ENCODE data around the gene PLXNB2.
"Not testable (repeated sequence)": the region's sequence is repeated elsewhere in the genome, so short reads cannot be mapped to it uniquely, and the experiment has no call there.

The PLXNB2 gene

GRCh38 chr22:50278461-50278860, 29.0 kb downstream of the PLXNB2 start:
- DNase-seq = no peak

- no peak for DNase-seq
Measured at GRCh38 chr22:50277761-50278160, 29.7 kb downstream of the PLXNB2 start.

- DNase-seq = no peak
Measured at GRCh38 chr22:50276143-50276542, 31.3 kb downstream of the PLXNB2 start.

GRCh38 chr22:50275181-50276055, 32.0 kb downstream of the PLXNB2 start:
- no peak for DNase-seq

GRCh38 chr22:50274771-50275170, 32.7 kb downstream of the PLXNB2 start:
- no peak for DNase-seq

- DNase-seq = peak; percentile 22
Measured at GRCh38 chr22:50274311-50274710, 33.1 kb downstream of the PLXNB2 start.

GRCh38 chr22:50273781-50274180, 33.7 kb downstream of the PLXNB2 start:
- DNase-seq = not testable (repeated sequence)

- DNase-seq = not testable (repeated sequence)
Measured at GRCh38 chr22:50273352-50273751, 34.1 kb downstream of the PLXNB2 start.

GRCh38 chr22:50272044-50272802, 35.2 kb downstream of the PLXNB2 start:
- DNase-seq = no peak

GRCh38 chr22:50271519-50271970, 35.9 kb downstream of the PLXNB2 start:
- no peak for DNase-seq

- DNase-seq = peak; percentile 43
Measured at GRCh38 chr22:50270666-50271394, 36.6 kb downstream of the PLXNB2 start.

GRCh38 chr22:50269970-50270665, 37.3 kb downstream of the PLXNB2 start, which contains the start of gene MAPK11:
Gene MAPK11 (minus strand): TSS chr22:50270380. CDS start chr22:50270292, 88 bp downstream.
- no peak for DNase-seq

- no peak for DNase-seq
Measured at GRCh38 chr22:50269573-50269969, 37.9 kb downstream of the PLXNB2 start.

GRCh38 chr22:50268655-50269113, 38.8 kb downstream of the PLXNB2 start:
- no peak for DNase-seq

- DNase-seq = no peak
Measured at GRCh38 chr22:50267591-50268390, 39.7 kb downstream of the PLXNB2 start.

- no peak for DNase-seq
Measured at GRCh38 chr22:50266994-50267393, 40.5 kb downstream of the PLXNB2 start.

GRCh38 chr22:50264946-50265669, 42.3 kb downstream of the PLXNB2 start:
- DNase-seq = no peak

- no peak for DNase-seq
Measured at GRCh38 chr22:50264104-50264745, 43.2 kb downstream of the PLXNB2 start.

- DNase-seq = no peak
Measured at GRCh38 chr22:50262973-50263617, 44.4 kb downstream of the PLXNB2 start.

GRCh38 chr22:50262460-50262911, 45.0 kb downstream of the PLXNB2 start:
- no peak for DNase-seq
